Uterus (tissue), 4 donors: ENCODE measurements around the gene TMPRSS11A. TPM values are rescaled to one million over a fixed set of nuclear protein-coding genes. Genes with fewer than 3 reads are reported as not detected.

Experiments
- DNase-seq, 2 donors: peaks; one replicate each; pipeline ENCODE4 v3.0.0-alpha.2; 2019 to 2020
- H3K27ac ChIP-seq, 2 donors: fragments of 200-600 bp; sonication (generic); 1 replicate in 1 of 2; 2 replicates in 1 of 2; pipeline ENCODE4 v1.5.1; 2016 to 2018
- H3K27me3 ChIP-seq, 2 donors: fragments of 200-600 bp; sonication (generic); one replicate each; pipeline ENCODE4 v1.5.1; 2018 to 2019; ENCODE audit warnings: control low read depth in 1 of 2
- H3K36me3 ChIP-seq, 2 donors: fragments of 200-600 bp; sonication (generic); one replicate each; pipeline ENCODE4 v1.5.1; 2019; ENCODE audit warnings: control low read depth in 1 of 2
- H3K4me1 ChIP-seq, 2 donors: fragments of 200-600 bp; sonication (generic); one replicate each; pipeline ENCODE4 v1.5.1; 2018 to 2019; ENCODE audit warnings: control low read depth in 1 of 2
- H3K4me3 ChIP-seq, 2 donors: fragments of 200-600 bp; sonication (generic); 1 replicate in 1 of 2; 2 replicates in 1 of 2; pipeline ENCODE4 v1.5.1; 2018 to 2019; ENCODE audit warnings: mild to moderate bottlenecking in 1 of 2
- H3K9me3 ChIP-seq, 2 donors: fragments of 200-600 bp; sonication (generic); one replicate each; pipeline ENCODE4 v1.5.1; 2019; ENCODE audit warnings: control low read depth in 1 of 2
- POLR2A ChIP-seq, 2 donors: fragments of 450-650 bp; IDR thresholded peaks; one replicate each; pipeline ENCODE4 v1.6.1; 2016; ENCODE audit warnings: antibody characterized with exemption in 2 of 2, mild to moderate bottlenecking in 1 of 2, moderate library complexity in 1 of 2
- intact Hi-C: fragments of 100-400 bp; cut with DNase I; formaldehyde crosslinking; loops from one replicate; pipeline ENCODE4 v1.15.1; 2023; ENCODE audit warnings: low total_unique reads
- total RNA-seq, 4 donors: library from RNA; depleted of rRNA in 3 of 4; stranded (reverse); fragments of >200 nt in 3 of 4; gene quantifications; one replicate each; pipeline versions ENCODE4 v1.1.0 to v1.2.4, GENCODE V29; 2014 to 2023
- TF ChIP-seq, protein P1 (sequence below), 4 experiments: fragments of 200-600 bp in 2 of 4; fragments of 450-650 bp in 2 of 4; sonication (generic) in 2 of 4; IDR thresholded peaks; one replicate each; pipeline ENCODE4 v1.5.1; 2016 to 2019; ENCODE audit warnings: antibody characterized with exemption in 4 of 4, mild to moderate bottlenecking in 2 of 4, moderate library complexity in 1 of 4
- donor health status: DM: yes; HTN: yes; CAD: no.

Gene TMPRSS11A, protein sequence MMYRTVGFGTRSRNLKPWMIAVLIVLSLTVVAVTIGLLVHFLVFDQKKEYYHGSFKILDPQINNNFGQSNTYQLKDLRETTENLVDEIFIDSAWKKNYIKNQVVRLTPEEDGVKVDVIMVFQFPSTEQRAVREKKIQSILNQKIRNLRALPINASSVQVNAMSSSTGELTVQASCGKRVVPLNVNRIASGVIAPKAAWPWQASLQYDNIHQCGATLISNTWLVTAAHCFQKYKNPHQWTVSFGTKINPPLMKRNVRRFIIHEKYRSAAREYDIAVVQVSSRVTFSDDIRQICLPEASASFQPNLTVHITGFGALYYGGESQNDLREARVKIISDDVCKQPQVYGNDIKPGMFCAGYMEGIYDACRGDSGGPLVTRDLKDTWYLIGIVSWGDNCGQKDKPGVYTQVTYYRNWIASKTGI
- not detected for total RNA-seq

DNA sequence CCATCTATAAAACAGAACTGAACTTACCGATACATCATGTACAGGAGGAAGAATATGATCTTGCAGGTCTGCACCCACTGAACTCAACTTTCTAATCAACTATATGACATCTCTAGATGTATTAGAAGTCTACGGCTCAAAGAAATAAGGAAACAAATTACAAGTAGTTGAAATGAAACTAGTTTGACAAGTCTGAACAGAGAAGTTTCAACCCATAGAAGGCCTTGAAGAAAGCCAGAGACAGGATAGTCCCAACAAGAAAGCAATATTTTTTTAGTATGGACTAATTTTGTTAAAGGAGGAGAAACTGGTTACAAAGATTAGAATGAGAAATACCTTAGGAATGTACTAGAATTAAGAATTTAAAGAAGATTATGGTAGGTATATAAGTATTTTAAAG lies at the start of gene TMPRSS11A:
TSS of gene TMPRSS11A (minus strand) at position 138 of the 400 bp plus-strand sequence. CDS start at position 38, 100 bp downstream.
- H3K4me1 ChIP-seq = no peaks in the 10 kb centered on the region
- H3K27me3 ChIP-seq = no peaks in the 10 kb centered on the region
- no peak for DNase-seq
- TF ChIP-seq POLR2A (IDR thresholded peaks at IDR 0.05) = no peak
- TF ChIP-seq, protein P1, sequence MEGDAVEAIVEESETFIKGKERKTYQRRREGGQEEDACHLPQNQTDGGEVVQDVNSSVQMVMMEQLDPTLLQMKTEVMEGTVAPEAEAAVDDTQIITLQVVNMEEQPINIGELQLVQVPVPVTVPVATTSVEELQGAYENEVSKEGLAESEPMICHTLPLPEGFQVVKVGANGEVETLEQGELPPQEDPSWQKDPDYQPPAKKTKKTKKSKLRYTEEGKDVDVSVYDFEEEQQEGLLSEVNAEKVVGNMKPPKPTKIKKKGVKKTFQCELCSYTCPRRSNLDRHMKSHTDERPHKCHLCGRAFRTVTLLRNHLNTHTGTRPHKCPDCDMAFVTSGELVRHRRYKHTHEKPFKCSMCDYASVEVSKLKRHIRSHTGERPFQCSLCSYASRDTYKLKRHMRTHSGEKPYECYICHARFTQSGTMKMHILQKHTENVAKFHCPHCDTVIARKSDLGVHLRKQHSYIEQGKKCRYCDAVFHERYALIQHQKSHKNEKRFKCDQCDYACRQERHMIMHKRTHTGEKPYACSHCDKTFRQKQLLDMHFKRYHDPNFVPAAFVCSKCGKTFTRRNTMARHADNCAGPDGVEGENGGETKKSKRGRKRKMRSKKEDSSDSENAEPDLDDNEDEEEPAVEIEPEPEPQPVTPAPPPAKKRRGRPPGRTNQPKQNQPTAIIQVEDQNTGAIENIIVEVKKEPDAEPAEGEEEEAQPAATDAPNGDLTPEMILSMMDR (IDR thresholded peaks at IDR 0.05) = no peak
- intact Hi-C loops = no loop called here
- H3K4me3 ChIP-seq = no peak within 1 kb of the TSS
- no peaks in the 10 kb centered on the region for H3K36me3 ChIP-seq
- H3K27ac ChIP-seq = no peak within 1 kb of the TSS
- no peaks in the 10 kb centered on the region for H3K9me3 ChIP-seq

DNA sequence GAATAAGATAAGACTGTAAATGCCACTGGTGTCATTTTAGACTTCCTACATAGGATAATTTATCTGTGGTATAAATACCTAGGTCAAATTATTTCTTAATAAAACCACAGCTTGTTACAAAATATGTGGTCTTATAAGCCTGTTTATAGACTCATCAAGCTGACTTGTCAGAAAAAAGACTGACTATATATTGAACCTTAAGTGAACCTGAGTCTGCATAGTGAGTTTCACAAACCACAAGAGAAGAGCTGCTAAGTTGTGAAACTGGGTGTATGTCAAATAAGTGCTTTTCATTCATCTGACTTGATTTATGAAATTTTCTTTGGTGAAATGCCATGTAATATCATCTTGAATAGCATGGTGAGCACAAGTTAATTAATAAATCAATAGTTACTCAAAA lies 48.4 kb upstream of the TMPRSS11A start:
- TF ChIP-seq, protein P1 (IDR thresholded peaks at IDR 0.05) = no peak
- no peak for TF ChIP-seq POLR2A (IDR thresholded peaks at IDR 0.05)
- no peak for DNase-seq
- Histone ChIP-seq H3K27me3 (no peaks in the 10 kb centered on the region), H3K4me1 (no peaks in the 10 kb centered on the region), H3K4me3 (no peak overlapping the region), H3K27ac (no peak overlapping the region), H3K9me3 (no peaks in the 10 kb centered on the region), H3K36me3 (no peaks in the 10 kb centered on the region)
- intact Hi-C loops = no loop called here

DNA sequence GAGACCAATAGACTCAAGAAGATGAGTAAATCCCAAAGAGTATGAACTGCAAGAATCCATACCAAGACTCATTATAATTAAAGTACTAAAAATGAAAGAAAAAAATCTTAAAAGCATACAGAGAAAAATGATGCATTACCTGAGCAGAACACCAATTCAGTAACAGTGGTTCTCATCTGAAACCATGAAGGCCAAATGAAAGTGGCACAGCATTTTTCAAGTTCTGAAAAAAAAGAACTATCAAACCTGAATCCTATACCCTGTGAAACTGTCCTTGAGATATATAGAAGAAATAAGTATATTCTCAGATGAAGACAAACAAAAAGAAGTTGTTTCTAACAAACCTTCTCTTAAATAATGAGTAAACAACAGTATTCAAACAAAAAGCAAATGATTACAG lies 39.6 kb upstream of the TMPRSS11A start:
- DNase-seq = no peak
- Histone ChIP-seq H3K36me3 (no peaks in the 10 kb centered on the region), H3K27me3 (no peaks in the 10 kb centered on the region), H3K4me3 (no peak overlapping the region), H3K9me3 (peaks cover 0 to 3% of the 10 kb centered on the region in 2 donors), H3K4me1 (no peaks in the 10 kb centered on the region), H3K27ac (no peak overlapping the region)
- TF ChIP-seq, protein P1 (IDR thresholded peaks at IDR 0.05) = no peak
- no peak for TF ChIP-seq POLR2A (IDR thresholded peaks at IDR 0.05)
- intact Hi-C loops = no loop called here

DNA sequence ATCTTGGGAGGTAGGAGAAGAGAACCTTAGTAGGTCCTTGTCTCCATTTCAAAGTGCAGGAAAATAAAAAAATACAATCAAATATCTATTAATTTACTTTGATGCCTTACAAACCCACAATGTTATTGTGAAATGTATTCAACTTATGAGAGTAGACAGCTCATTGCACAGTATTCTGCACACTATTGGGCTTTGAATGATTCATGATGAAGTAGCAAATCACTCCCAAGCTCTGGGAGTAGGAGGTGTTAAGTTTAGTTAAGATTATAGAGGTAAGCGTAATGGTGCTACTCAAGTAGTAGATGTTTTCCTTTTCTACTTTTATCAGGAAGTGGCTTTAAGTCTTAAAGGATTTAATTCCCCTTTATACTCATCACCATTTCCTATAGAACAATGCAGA lies 32.8 kb upstream of the TMPRSS11A start:
- intact Hi-C loops = no loop called here
- TF ChIP-seq POLR2A (IDR thresholded peaks at IDR 0.05) = no peak
- TF ChIP-seq, protein P1 (IDR thresholded peaks at IDR 0.05) = no peak
- Histone ChIP-seq H3K27me3 (no peaks in the 10 kb centered on the region), H3K4me3 (no peak overlapping the region), H3K27ac (no peak overlapping the region), H3K9me3 (no peaks in the 10 kb centered on the region), H3K4me1 (no peaks in the 10 kb centered on the region), H3K36me3 (no peaks in the 10 kb centered on the region)
- no peak for DNase-seq

DNA sequence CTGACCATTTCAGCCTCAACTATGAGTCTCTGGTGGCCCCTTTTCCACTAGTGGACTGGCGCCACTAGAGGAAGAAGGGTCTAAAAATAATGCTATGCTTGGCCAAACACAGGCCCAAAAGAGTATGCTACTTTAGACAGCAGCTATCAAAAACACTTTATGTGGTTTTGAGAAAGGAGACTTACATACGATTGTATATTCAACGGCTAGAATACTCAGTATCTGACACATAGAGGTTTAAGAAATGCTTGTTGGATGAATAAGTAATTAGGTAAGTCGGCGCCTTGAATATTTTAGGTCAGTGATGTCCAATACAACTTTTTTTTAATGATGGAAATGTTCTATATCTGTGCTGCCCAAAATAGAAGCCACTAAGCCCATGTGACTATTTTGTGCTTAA lies 25.7 kb upstream of the TMPRSS11A start:
- intact Hi-C loops = no loop called here

More for the DNA sequence above, 25.7 kb upstream of the TMPRSS11A start:
- DNase-seq = no peak
- Histone ChIP-seq H3K27ac (no peak overlapping the region), H3K27me3 (no peaks in the 10 kb centered on the region), H3K36me3 (no peaks in the 10 kb centered on the region), H3K4me1 (no peaks in the 10 kb centered on the region), H3K4me3 (no peak overlapping the region), H3K9me3 (no peaks in the 10 kb centered on the region)
- no peak for TF ChIP-seq POLR2A (IDR thresholded peaks at IDR 0.05)
- TF ChIP-seq, protein P1 (IDR thresholded peaks at IDR 0.05) = no peak
